HG03442 (cell line): Measurements from ENCODE around the gene GARS1.

ENCODE experiments used
- ATAC-seq: cut with Tn5 transposase; IDR thresholded peaks from one replicate; pipeline ENCODE4 v1.9.1; 2021; ENCODE audit warnings: mild to moderate bottlenecking, moderate library complexity; ENCODE audit not compliant: unreplicated experiment

Gene GARS1

DNA sequence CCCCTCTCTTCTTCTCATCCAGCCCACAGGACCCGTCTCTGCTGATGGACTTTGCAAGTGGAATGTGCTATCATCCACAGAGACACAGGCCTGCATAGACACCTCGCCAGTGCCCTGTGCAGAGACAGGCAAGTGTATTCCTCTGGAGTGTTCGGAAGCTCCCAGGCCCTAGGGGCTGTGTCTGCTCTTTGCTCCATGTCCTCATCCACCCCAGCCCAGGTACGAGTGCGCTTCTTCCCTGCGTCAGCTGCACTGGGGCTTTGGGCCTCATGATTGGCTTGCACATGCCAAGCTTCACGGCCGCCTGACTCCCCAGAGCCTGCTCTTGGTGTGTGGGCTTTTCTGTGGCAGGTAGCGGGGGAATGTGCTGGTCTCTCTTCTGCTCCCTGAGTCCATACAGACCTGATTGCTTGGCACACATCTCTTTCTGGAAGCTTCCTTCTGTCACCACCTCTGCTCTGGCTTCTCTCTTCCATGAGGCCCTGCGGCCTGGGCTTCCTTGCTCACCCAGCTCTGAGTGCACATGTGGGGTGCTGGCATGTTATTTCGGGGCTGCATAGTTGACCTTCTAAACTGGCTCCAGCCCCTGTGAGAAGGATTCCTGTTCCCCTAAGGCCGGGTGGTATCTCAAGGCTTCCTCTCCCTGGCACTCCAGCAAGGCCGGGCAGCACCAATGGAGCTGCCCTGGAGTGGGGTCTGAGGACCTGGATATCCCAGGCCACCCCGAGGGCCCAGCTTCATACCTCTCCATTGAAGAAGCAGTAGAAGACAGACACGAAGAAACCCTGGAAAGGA lies 59.8 kb downstream of the GARS1 start:
- ATAC-seq, result no peak

GRCh38 chr7:30655096-30655970 lies 60.7 kb downstream of the GARS1 start:
- ATAC-seq, result no peak

DNA sequence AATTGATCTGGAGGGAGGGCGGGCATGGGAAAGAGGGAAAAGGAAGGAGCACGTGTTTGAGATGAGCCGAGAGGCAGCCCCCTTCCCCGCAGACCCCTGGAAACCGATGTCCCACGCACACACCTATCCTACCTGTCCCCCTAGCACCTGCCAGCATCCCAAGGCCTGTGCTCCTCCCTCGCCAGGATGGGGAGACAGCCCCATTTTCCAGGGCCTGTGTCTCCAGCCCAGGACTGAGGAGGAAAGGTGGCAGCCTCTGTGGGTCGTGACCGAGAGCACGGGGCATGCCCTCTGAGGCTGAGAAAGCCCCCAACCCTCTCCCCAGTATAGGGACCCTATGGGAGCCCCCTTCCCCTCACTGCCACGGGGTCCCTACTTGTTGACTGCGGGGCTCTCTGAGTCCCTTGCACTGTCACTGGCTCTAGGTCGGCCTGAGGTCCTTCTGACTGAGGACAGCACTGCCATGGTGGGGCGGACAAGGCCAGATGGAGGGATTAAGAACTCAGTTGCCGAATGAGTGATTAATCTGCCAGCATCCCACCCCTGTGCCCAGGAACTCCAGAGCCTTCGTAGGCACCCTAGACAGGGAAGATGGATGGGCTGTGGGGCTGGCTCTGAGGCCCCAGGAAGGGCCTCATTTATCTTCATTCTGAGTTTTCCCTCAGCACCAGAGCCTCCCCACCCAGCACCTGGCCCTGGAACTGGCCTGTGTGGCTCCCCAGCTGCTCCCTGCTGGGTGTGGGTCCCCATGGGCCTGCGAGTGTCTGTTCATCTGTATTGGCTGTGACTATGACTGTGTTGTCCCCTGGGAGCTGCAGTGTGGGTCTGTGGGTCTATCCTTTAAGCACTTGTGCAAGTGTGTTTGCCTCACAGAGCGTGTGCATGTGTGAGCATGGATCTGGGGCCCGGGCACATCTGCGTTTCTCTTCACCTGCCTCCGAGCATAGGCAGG lies 61.6 kb downstream of the GARS1 start:
- no peak for ATAC-seq

- no peak for ATAC-seq
Measured at GRCh38 chr7:30657131-30657530, 62.5 kb downstream of the GARS1 start.

DNA sequence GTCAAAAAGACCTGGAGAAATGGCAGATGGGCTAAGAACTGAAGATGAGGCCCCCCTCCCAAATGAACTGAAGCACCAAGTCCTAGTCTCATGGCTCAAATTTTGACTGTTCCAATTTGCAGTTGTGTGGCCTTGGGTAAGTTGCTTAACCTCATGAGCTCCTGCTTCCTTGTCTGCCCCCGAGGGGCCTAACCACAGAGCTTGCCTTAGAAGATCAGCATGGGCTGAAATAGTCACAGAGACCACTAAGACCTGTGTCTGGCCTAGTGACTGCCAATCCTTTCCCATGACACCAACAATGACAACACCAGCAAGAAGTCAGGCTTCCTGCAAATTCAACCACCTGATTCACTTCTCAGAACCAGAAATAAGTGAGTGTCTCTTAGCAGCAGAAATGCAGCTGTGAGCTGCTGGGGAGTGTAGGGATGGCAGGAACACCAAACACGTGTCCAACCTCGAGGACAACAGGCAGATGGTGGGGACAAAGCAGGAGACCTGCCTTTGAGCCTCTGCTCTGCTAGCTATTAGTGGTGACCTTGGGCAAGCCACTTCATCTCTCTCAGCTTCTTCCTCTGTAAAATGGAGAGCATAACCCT lies 63.9 kb downstream of the GARS1 start:
- ATAC-seq, result no peak

DNA sequence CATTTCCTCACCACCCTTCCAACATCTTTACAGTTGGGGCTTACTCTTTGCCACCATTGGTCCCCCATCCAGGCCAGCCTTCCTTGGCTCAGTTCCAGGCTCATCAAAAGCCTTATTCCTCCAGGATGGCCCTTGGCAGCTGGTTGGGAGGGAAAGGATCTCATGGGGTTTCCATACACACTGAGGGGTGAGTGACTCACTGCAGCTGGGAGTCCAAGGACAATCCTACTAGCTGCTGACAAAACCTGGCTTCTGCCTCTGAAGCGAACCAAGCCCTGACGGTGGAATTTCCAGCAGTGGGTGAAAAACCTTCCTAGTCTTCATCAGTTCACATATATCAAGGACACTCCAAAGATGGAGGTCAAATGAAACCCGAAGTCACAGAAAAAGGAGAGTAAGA lies 64.6 kb downstream of the GARS1 start:
- ATAC-seq, result no peak

- ATAC-seq, result no peak
Measured at GRCh38 chr7:30660331-30661255, 65.9 kb downstream of the GARS1 start.

GRCh38 chr7:30661926-30662325 lies 67.2 kb downstream of the GARS1 start:
- no peak for ATAC-seq

GRCh38 chr7:30662431-30662939 lies 67.8 kb downstream of the GARS1 start:
- ATAC-seq, result no peak

DNA sequence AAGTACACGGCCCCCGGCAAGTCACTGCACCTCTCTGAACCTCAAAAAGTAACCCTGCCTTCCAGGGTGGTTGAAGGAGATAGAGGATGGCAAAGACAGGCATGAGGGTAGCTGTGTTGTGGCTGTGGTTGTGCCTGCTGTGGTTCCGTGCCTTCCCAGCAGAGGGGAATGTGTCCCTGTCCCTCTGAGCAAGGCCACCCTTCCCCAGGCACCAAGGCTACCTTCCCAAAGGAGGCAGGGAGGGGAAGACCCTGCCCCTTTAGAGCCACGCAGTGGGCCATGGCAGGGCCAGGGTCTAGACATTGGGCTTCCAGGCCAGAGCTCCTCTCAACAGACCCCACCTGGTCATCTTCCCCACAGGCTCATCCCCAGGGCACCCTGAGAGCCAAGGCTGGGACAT lies 68.7 kb downstream of the GARS1 start:
- ATAC-seq, result no peak

- ATAC-seq, result no peak
Measured at GRCh38 chr7:30664184-30664885, 69.7 kb downstream of the GARS1 start.

GRCh38 chr7:30665043-30665442 lies 70.4 kb downstream of the GARS1 start:
- ATAC-seq, result no peak

- ATAC-seq, result no peak
Measured at GRCh38 chr7:30665449-30665848, 70.8 kb downstream of the GARS1 start.

GRCh38 chr7:30667172-30667571 lies 72.5 kb downstream of the GARS1 start:
- no peak for ATAC-seq

GRCh38 chr7:30668102-30668501 lies 73.4 kb downstream of the GARS1 start:
- ATAC-seq, result no peak

DNA sequence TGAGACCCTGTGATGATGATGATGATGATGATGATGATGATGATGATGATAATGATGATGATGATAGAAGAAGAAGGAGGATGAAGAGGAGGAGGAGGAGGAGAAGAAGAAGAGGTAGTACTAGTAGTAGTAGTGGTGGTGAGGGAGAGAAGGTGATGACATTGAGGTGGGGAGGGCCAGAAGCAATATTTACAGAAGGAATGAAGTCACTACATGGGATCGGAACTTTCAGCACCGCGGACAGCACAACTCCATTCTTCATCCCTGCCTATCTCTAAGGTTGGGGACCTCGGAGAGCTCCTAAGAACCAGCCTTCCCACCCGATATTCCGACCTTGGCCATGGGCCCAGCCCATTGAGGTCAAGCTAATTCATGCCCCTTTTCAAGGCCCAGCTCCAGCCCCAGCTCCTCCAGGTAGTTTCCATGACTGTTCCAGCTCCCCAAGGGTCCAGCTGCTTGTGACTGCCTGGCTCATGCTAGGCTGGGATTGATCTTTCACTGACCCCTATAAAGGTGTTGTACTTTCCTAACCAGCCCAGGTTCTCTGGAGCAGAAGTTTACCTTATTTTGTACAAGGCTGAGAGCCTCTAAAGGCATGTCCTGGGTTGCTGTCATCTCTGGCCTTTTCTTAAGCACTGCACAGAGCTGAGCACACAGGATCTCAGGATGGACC lies 77.3 kb downstream of the GARS1 start:
- ATAC-seq, result no peak

DNA sequence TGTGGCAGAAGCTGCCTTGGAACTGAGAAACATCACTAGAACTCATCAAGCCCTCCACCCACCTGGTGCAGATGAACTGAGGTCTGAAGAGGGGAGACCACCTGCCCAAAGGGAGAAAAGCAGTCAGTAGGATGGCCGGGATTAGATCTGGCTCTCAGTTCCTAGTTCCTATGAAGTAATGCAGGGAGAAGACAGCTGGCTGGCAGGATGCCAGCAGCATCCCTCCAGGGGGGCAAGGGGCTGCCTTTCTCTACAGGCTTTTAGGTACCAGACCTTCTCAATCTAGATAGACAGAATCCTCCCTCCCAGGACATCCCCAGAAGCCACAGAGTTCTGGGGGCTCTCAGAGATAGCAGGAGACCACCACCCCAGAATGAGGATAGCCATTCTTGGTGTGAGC lies 79.7 kb downstream of the GARS1 start:
- no peak for ATAC-seq

GRCh38 chr7:30674876-30675275 lies 80.2 kb downstream of the GARS1 start:
- no peak for ATAC-seq
